ACC112 (cell line): ENCODE results near the gene ZMIZ1.
"Not testable (repeated sequence)": the region's sequence is repeated elsewhere in the genome, so short reads cannot be mapped to it uniquely, and the experiment has no call there.

ENCODE experiments used
- H2AFZ ChIP-seq: fragments of 200-600 bp; sonication (generic); one replicate; pipeline ENCODE4 v1.6.0; 2017; ENCODE audit warnings: antibody characterized with exemption, low read length; ENCODE audit not compliant: unreplicated experiment
- H3K27ac ChIP-seq: fragments of 200-600 bp; sonication (generic); 2 replicates; pipeline ENCODE4 v1.5.1; 2014; ENCODE audit warnings: low read depth, mild to moderate bottlenecking, antibody characterized with exemption, low read length, moderate library complexity
- H3K27me3 ChIP-seq: fragments of 200-600 bp; sonication (generic); 2 replicates; pipeline ENCODE4 v1.6.1; 2014; ENCODE audit warnings: mild to moderate bottlenecking, antibody characterized with exemption, low read length, moderate library complexity, mixed read lengths; ENCODE audit not compliant: insufficient read depth
- H3K36me3 ChIP-seq: fragments of 200-600 bp; sonication (generic); 2 replicates; pipeline ENCODE4 v1.6.1; 2016; ENCODE audit warnings: mild to moderate bottlenecking, antibody characterized with exemption, low read length, moderate library complexity, mixed read lengths; ENCODE audit not compliant: insufficient read depth
- H3K4me1 ChIP-seq: fragments of 200-600 bp; sonication (generic); one replicate; pipeline ENCODE4 v1.6.1; 2016; ENCODE audit warnings: low read length, mixed read lengths; ENCODE audit not compliant: insufficient read depth, unreplicated experiment, control insufficient read depth
- H3K4me3 ChIP-seq: fragments of 200-600 bp; sonication (generic); 2 replicates; pipeline ENCODE4 v1.5.1; 2014; ENCODE audit warnings: mild to moderate bottlenecking, low read depth, low read length
- H3K79me2 ChIP-seq: fragments of 200-600 bp; sonication (generic); one replicate; pipeline ENCODE4 v1.6.0; 2016; ENCODE audit warnings: low read length; ENCODE audit not compliant: control insufficient read depth, unreplicated experiment, insufficient read depth

Gene ZMIZ1

DNA sequence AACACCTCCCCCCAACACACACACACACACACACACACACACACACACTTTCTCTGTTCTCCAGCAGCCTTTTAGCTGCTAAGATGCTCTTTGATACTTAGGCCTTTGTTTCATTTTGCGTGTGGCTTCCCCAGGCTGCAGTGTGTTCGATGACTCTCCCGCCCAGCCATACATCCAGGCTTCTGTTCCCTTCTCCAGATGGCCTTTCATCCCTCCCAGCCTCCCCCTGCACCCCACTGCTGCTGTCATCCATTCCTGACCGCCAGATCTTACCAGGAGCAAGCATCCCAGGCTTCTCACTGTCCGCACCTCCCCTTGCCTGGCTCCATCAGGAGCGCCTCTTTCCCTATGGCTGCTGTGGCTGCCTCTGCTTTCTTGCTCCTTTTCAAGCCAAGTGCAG, 200.7 kb downstream of the ZMIZ1 start:
- Histone ChIP-seq H3K27ac (no peak overlapping the region), H3K36me3 (no peaks in the 10 kb centered on the region), H3K27me3 (no peaks in the 10 kb centered on the region), H3K79me2 (peaks cover 50% of the 10 kb centered on the region), H3K4me3 (no peak overlapping the region), H3K4me1 (peaks cover 60% of the 10 kb centered on the region), H2AFZ (no peak overlapping the region)

DNA sequence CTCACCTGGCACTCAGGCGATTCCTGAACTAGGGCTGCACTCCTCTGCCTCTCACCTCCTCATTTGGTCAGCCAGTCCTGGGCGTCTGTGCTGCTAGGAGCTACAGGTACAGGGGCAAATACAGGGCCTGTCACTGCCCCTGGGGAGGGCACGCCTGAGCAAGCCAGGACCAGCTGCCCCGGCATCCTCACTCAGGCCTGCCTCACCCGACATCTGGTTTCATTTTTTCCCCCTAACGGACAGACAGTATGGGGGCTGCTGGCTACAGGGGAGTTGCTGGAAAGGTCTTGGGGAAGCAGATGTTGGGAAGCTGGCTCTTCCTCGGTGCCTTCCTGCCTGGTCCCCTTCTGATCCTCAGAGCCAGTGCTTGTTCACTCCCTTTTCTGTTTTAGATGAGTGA, 201.2 kb downstream of the ZMIZ1 start:
- Histone ChIP-seq H3K79me2 (peaks cover 55% of the 10 kb centered on the region), H3K27ac (no peak overlapping the region)

GRCh38 chr10:79270466-79271246, 201.9 kb downstream of the ZMIZ1 start:
- H3K4me3 ChIP-seq, result no peak overlapping the region
- peaks cover 53% of the 10 kb centered on the region for H3K4me1 ChIP-seq
- no peaks in the 10 kb centered on the region for H3K36me3 ChIP-seq
- no peak overlapping the region for H2AFZ ChIP-seq
- no peak overlapping the region for H3K27ac ChIP-seq
- H3K27me3 ChIP-seq, result no peaks in the 10 kb centered on the region
- peaks cover 55% of the 10 kb centered on the region for H3K79me2 ChIP-seq

More for the DNA sequence above, 201.2 kb downstream of the ZMIZ1 start:
- Histone ChIP-seq H2AFZ (no peak overlapping the region), H3K4me3 (no peak overlapping the region), H3K27me3 (no peaks in the 10 kb centered on the region), H3K36me3 (no peaks in the 10 kb centered on the region), H3K4me1 (peaks cover 59% of the 10 kb centered on the region)

- H3K4me3 ChIP-seq, result no peak overlapping the region
- peaks cover 49% of the 10 kb centered on the region for H3K79me2 ChIP-seq
- no peaks in the 10 kb centered on the region for H3K27me3 ChIP-seq
- no peak overlapping the region for H2AFZ ChIP-seq
- H3K4me1 ChIP-seq, result peaks cover 37% of the 10 kb centered on the region
- no peak overlapping the region for H3K27ac ChIP-seq
- 0 out of 2 replicates have a peak, but pooled peaks cover 2% of the 10 kb centered on the region for H3K36me3 ChIP-seq
Observed at GRCh38 chr10:79272353-79272752, 203.6 kb downstream of the ZMIZ1 start.

DNA sequence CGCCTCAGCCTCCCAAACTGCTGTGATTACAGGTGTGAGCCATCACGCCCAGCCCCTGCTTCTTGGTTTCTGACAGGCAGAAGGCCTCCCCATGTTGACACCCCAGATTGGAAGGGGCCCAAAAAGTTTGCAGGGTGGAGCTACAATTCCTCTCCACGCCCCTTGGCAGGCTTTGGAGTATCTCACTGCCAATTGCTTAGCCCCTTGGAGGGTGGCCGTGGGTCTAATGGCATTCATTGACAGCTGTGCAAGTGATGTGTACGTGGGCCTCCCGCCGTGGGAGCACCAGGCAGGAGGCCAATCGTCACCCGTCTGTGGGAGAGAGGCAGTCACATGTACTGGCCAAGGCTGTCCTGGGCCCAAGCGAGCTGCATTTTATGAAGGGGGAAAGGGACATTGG, 204.8 kb downstream of the ZMIZ1 start:
- H3K4me1 ChIP-seq, result peaks cover 25% of the 10 kb centered on the region
- H3K79me2 ChIP-seq, result peaks cover 44% of the 10 kb centered on the region
- peaks cover 2% of the 10 kb centered on the region; the same call in 1 of the 2 replicates for H3K36me3 ChIP-seq
- H3K27me3 ChIP-seq, result no peaks in the 10 kb centered on the region
- no peak overlapping the region for H3K27ac ChIP-seq
- no peak overlapping the region for H2AFZ ChIP-seq
- H3K4me3 ChIP-seq, result no peak overlapping the region

- H3K36me3 ChIP-seq, result peaks cover 2% of the 10 kb centered on the region; the same call in 1 of the 2 replicates
- H2AFZ ChIP-seq, result no peak overlapping the region
- H3K4me3 ChIP-seq, result no peak overlapping the region
- H3K27ac ChIP-seq, result no peak overlapping the region
- peaks cover 43% of the 10 kb centered on the region for H3K79me2 ChIP-seq
- H3K4me1 ChIP-seq, result peaks cover 16% of the 10 kb centered on the region
- no peaks in the 10 kb centered on the region for H3K27me3 ChIP-seq
Observed at GRCh38 chr10:79274279-79275104, 205.7 kb downstream of the ZMIZ1 start.

DNA sequence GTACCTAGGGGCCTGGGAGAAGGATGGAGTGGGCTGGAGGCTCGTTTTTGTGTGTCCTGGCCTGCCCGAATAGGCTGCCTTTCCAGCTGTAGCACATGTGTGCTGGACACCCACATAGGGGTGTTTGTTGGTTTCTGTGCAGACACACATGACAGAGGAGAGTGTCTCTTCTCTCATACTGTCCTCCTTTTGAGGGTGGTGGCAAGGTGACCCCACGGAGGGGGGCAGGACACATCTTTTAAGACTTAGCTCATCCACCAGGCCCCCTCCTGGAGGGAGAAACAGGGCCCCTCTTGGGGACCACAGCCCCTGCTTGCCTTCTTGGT, 206.3 kb downstream of the ZMIZ1 start:
- no peak overlapping the region for H3K27ac ChIP-seq
- no peaks in the 10 kb centered on the region for H3K27me3 ChIP-seq
- H3K4me3 ChIP-seq, result no peak overlapping the region
- peaks cover 2% of the 10 kb centered on the region; the same call in 1 of the 2 replicates for H3K36me3 ChIP-seq
- H2AFZ ChIP-seq, result no peak overlapping the region
- peaks cover 39% of the 10 kb centered on the region for H3K79me2 ChIP-seq
- H3K4me1 ChIP-seq, result peaks cover 14% of the 10 kb centered on the region

DNA sequence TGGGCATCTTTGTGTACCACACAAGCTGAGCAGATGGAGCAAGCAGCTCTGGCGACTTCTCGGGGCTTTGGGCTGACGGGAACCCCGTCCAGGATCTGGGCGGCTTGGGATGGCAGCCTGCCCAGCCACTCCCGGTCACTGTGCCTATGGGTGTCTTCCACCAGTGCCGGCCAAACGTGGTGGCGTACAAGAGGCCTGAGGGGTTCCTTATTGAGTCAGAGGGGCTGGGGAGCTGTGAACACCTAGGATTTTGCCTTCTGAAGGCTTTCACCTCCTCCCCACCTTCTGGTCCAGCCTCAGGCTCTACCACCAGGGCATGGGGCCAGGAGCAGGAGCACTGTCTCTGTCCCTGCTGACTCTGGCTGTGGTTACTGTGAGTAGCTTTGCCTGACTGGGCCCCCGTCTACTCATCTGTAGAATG, 206.7 kb downstream of the ZMIZ1 start:
- no peak overlapping the region for H3K27ac ChIP-seq
- no peak overlapping the region for H2AFZ ChIP-seq
- H3K79me2 ChIP-seq, result peaks cover 35% of the 10 kb centered on the region
- peaks cover 14% of the 10 kb centered on the region for H3K4me1 ChIP-seq
- H3K36me3 ChIP-seq, result peaks cover 2% of the 10 kb centered on the region; the same call in 1 of the 2 replicates
- H3K27me3 ChIP-seq, result no peaks in the 10 kb centered on the region
- H3K4me3 ChIP-seq, result no peak overlapping the region

DNA sequence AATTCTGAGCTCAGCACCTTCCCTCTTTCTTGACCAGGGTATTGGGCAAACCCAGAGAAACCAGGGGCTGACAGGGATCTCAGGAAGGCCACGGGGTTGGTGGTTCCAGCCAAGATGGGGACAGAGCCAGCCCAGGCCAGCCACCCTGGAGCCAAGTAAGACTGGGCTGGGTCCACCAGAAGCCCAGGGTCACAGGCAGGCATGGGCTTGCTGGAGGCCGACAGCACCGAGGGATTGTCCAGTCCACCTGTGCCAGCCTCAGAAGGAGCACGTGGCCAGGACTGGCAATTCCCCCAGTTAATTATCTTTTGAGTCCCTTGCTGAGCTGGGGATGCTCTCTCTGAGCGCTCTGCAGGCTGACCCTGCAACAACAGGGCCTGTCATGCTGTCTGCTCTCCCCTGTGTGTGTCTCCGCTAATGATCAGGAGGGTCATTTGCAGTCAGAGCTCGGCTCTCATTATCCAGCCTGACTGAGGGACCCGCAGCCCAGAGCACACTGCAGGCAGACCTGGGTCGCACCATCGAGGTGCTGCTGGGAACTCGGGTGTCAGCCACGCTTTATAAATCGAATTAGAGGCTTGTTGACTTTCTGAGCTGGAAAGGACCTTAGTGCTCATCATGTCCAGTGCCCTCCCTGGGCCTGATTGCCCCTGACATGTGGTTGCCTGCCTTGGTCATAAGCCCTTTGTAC, 209.0 kb downstream of the ZMIZ1 start:
- H2AFZ ChIP-seq, result no peak overlapping the region
- H3K79me2 ChIP-seq, result peaks cover 22% of the 10 kb centered on the region
- no peaks in the 10 kb centered on the region for H3K27me3 ChIP-seq
- peaks cover 14% of the 10 kb centered on the region; the same call in 1 of the 2 replicates for H3K36me3 ChIP-seq
- H3K4me1 ChIP-seq, result peaks cover 23% of the 10 kb centered on the region
- H3K27ac ChIP-seq, result no peak overlapping the region
- H3K4me3 ChIP-seq, result no peak overlapping the region

DNA sequence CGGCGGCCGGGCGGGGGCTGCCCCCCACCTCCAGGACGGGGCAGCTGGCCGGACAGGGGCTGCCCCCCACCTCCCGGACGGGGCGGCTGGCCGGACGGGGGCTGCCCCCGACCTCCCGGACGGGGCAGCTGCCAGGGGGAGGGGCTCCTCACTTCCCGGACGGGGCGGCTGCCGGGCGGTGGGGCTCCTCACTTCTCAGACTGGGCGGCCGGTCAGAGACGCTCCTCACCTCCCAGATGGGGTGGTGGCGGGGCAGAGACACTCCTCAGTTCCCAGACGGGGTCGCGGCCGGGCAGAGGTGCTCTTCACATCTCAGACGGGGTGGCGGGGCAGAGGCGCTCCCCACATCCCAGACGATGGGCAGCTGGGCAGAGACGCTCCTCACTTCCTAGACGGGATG, 210.3 kb downstream of the ZMIZ1 start:
- not testable (repeated sequence) for H3K4me3 ChIP-seq, H3K27me3 ChIP-seq, H3K27ac ChIP-seq, H2AFZ ChIP-seq
- Histone ChIP-seq H3K36me3 (peaks cover 16% of the 10 kb centered on the region; the same call in 1 of the 2 replicates), H3K79me2 (peaks cover 20% of the 10 kb centered on the region), H3K4me1 (peaks cover 23% of the 10 kb centered on the region)
